ENCODE data around the gene SLC26A11. TPM values are rescaled to one million over a fixed set of nuclear protein-coding genes. Genes with fewer than 3 reads are reported as not detected.
"Not testable (repeated sequence)": the region's sequence is repeated elsewhere in the genome, so short reads cannot be mapped to it uniquely, and the experiment has no call there.

The SLC26A11 gene
- polyA plus RNA-seq, 3 donors = 22.0 to 33.8 (median 25.1) TPM

DNA sequence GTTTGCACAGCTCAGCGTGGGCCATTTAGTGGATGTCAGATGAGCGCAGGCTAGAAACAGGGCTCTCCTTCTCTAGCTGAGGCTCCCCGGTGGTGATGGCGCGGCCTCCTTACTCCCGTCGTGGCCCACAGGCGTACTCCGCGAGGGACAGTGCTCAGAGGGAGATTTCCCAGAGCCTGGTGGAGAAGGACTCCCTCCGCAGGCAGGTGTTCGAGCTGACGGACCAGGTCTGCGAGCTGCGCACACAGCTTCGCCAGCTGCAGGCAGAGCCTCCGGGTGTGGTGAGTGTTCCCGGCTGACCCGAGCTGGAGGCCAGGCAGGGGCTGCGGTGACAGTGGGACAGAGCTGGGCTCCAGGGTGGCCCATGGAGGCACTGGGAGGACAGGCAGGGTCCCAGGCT, 29.0 kb upstream of the SLC26A11 start:
- no peak for DNase-seq (ENCODE audit: extremely low read depth in 1 of 11, low read depth in 9 of 11, low spot score in 4 of 11)

DNA sequence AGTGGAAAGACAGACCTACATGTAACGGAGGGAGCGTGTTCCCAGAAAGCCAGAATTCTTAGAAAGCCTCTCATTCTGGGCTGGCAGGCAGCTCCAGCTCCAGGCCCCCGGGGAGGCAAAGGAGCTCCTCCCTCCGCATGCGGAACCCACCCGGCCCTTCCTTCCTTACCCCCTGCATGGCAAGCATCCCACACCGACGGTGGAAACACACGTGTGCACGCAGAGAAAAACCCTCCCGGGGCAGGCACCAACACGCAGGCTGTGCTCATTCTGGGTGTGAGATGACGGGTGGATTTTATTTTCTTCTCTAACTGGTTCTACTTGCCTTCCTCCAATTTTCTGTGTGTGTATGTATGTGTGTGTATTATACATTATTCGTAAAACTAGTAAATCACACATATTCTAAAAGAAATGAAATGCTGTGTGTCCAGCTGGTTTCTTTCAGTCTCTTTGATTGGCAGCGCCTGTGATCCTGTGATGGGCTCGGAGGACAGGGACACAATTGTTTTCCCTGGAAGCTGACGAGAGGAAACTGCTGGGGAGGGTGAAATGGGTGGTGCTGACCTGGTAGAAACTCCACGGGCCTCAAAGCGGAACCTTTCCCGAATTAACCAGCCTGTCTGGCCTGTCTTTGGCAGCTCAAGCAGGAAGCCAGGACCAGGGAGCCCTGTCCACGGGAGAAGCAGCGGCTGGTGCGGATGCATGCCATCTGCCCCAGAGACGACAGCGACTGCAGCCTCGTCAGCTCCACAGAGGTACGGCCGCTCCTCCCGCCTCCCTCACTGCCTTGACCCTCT, 28.2 kb upstream of the SLC26A11 start:
- DNase-seq (ENCODE audit: extremely low read depth in 1 of 11, low read depth in 9 of 11, low spot score in 4 of 11) = peak in 1 of 11 donors; percentile 26

DNA sequence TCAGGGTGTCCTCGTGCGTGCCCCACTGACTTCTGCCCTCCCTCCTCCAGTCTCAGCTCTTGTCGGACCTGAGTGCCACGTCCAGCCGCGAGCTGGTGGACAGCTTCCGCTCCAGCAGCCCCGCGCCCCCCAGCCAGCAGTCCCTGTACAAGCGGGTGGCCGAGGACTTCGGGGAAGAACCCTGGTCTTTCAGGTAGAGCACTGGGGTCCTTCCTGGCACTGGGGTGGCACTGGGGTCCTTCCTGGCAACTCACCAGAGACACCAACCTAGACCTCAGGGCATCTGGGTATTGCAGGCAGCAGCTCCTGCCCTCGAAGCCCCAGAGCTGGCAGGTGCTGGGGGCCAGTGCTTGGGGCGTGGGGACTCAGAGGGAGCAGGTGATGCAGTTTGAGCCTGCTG, 25.1 kb upstream of the SLC26A11 start:
- no peak for DNase-seq (ENCODE audit: extremely low read depth in 1 of 11, low read depth in 9 of 11, low spot score in 4 of 11)

DNA sequence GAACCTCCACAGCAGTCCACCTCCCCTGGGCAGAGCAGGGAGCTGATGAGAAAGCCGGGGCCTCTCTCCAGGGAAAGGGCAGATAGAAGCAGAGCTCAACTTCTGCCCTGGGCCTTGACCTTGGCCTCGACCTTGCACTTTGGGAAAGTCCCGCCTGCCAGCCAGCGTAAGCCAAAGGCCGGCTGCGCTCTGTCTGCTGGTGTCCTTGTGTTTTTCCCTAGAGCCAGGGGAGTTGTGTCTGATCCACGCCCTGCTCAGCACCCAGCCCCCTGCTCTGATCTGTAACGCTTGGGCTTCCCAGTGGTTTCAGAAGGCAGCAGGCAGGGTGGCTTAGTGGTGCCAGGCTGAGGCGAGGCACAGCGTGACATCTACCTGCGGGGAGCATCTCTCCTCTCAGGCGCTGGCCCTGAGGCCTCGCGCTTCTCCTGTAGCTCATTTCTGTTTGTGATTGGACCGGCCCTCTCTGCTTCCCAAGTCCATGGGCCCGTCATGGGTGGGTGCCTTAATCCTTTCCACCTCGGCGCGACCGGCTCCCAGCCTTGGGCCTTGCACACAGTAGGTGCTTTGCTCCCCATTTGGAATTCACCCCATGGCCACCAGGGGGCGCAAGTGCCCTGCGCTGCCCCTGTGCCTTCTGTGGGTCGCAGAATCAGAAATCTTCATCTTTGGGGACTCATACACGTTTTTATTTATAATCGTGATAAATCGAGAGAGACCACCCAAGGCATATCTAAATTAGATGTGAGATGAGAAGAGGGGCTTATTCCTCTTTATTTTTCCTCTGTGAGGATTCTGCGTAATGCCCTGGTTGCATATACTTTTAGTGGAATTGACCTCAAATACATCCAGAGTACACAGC, 24.3 kb upstream of the SLC26A11 start:
- no peak for DNase-seq (ENCODE audit: extremely low read depth in 1 of 11, low read depth in 9 of 11, low spot score in 4 of 11)

DNA sequence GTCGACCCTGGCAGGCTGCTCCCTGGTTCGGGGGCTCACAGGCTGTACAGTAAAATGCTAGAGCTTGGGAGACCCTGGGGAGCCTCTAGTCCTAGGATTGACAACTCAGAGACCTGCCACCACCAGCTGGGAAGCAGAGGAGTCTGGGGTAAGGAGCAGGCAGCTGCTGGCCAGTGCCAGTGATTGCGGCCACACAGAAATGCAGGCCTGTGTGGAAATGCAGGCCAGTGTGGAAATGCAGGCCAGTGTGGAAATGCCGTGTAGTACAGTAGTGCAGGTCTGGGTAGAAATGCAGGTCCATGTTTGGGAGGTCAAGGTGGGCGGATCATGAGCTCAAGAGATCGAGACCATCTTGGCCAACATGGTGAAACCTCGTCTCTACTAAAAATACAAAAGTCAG, 23.6 kb upstream of the SLC26A11 start:
- DNase-seq (ENCODE audit: extremely low read depth in 1 of 11, low read depth in 9 of 11, low spot score in 4 of 11) = no peak

DNA sequence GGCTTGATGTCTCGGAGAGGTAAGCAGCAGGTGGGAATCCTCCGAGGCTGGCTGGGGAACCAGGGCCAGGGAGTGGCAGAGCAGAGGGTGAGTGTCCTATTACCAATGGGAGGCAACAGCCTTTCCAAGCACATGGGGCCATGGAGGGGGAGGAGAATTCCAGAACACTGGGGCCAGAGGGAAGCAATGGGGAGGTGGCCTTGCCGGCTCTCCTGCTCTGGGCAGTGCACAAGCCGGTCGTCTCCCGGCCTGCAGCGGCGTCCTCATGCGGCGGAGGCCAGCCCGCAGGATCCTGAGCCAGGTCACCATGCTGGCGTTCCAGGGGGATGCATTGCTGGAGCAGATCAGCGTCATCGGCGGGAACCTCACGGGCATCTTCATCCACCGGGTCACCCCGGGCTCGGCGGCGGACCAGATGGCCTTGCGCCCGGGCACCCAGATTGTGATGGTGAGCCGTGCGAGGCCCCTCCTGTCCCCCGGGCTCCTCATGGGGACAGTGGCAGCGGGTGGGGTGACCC, 22.0 kb upstream of the SLC26A11 start:
- peak in 5 of 11 donors; percentile 44 to 72 (median 49) for DNase-seq (ENCODE audit: extremely low read depth in 1 of 11, low read depth in 9 of 11, low spot score in 4 of 11)

DNA sequence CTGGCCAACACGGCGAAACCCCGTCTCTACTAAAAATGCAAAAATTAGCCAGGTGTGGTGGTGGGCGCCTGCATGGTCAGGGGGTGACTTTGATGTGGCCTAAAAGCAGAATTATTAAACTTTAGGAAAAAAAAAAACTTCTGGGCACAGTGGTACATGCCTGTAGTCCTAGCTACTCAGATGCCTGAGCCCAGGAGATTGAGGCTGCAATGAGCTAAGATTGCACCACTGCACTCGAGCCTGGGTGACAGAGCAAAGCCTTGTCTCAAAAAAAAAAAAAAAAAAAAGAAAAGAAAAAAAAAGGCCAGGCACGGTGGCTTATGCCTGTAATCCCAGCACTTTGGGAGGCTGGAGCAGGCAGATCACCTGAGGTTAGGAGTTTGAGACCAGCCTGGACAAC, 20.9 kb upstream of the SLC26A11 start:
- not testable (repeated sequence) for DNase-seq (ENCODE audit: extremely low read depth in 1 of 11, low read depth in 9 of 11, low spot score in 4 of 11)

DNA sequence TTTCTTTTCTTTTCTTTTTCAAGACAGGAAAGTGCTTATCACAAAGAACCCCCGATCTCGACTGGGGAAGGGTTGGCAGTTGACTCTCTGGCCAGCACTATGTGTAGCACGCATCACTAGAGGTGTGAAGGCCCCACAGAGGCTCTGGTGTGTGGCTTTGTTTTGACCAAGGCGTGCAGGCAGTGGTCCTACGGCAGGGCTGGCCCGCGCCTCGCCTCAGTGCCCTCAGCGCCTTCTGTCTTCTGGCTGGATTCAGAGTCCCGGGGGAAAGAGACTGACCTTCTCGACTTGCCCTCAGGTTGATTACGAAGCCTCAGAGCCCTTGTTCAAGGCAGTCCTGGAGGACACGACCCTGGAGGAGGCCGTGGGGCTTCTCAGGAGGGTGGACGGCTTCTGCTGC, 18.8 kb upstream of the SLC26A11 start:
- DNase-seq (ENCODE audit: extremely low read depth in 1 of 11, low read depth in 9 of 11, low spot score in 4 of 11) = no peak

DNA sequence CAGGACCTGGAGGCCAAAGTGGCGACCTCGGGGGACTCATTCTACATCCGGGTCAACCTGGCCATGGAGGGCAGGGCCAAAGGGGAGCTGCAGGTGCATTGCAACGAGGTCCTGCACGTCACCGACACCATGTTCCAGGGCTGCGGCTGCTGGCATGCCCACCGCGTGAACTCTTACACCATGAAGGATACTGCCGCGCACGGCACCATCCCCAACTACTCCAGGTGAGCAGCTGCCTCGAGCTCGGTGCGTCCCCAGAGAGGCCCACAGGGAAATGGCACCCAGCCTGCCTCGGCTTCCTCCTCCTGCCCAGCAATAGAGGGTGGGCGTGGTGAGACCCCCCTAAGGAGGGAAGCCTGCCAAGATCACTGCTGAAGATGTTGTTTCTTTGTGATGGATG, 18.0 kb upstream of the SLC26A11 start:
- no peak for DNase-seq (ENCODE audit: extremely low read depth in 1 of 11, low read depth in 9 of 11, low spot score in 4 of 11)

DNA sequence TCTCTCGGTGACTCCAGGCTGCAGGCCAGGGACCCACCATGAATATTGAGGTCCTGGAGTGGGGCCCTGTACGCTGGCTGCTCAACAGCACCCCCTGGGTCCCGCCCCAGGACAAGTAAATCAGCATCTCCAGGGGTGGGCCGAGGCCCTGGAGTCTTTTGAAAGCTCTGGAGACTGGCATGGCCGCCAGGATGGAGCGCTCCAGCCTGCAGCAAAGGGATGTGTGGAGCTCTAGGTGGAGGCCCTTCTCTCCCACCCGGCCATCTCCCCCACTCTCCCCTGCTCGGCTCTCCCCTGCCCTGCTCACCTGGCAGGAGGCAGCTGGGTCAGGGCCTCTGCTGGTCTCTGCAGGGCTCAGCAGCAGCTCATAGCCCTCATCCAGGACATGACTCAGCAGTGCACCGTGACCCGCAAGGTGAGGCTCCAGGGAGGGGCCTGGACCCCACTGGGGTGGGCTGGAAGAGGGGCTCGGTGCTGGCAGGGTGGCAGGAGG, 16.7 kb upstream of the SLC26A11 start:
- DNase-seq (ENCODE audit: extremely low read depth in 1 of 11, low read depth in 9 of 11, low spot score in 4 of 11) = no peak

DNA sequence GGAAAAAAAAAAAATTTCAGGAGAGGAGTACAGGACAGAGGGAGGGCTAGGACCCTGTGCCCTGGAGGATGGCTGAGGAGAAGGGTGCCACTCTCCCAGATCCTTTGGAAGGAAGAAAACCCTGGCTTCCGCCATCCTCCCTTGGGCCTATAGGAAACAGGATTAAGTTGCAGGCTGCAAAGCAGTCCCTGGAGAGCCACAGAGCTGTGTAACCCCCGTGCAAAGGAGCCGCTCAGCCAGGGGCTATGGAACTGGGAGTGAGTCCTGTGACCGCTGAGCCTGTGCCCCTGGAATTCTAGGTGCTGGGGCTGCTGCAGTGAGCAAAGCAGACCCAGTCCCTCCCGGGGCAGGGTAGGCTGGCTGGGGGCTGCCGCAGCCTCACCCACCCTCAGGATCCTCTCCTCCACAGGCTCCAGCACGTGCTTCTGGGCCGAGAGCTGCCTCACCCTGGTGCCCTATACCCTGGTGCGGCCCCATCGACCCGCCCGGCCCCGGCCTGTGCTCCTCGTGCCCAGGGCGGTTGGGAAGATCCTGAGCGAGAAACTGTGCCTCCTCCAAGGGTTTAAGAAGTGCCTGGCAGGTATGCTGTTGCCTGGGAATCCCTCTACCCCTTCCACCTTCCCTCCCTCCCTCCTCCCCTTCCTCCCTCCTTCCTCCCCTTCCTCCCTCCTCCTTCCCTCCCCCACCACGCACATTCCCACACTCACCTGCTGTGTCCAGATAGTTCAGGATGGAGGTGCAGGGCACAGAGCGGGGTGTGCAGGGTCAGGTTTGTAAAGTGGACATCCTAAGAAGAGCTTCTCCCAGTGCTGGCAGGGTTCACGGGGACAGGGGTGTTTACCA, 15.4 kb upstream of the SLC26A11 start:
- no peak for DNase-seq (ENCODE audit: extremely low read depth in 1 of 11, low read depth in 9 of 11, low spot score in 4 of 11)

DNA sequence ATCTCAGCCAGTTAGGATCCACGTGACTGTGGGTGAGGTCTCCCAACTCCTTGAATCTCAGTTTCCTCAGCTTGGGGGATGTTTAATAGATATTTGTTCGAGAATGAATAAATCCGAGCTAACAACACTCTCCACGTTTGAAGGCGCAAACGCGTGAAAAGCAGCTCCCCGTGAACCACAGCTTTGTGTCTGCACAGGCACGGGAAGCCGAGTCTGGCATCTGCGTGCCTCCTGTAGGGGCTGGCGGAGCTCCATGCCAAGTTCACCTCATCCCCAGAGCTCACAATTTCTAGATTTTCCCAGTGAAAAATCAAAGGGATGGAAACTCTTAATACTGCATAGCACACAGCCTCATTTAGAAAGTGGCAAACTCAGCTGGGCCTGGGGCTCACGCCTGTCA, 14.4 kb upstream of the SLC26A11 start:
- no peak for DNase-seq (ENCODE audit: extremely low read depth in 1 of 11, low read depth in 9 of 11, low spot score in 4 of 11)

DNA sequence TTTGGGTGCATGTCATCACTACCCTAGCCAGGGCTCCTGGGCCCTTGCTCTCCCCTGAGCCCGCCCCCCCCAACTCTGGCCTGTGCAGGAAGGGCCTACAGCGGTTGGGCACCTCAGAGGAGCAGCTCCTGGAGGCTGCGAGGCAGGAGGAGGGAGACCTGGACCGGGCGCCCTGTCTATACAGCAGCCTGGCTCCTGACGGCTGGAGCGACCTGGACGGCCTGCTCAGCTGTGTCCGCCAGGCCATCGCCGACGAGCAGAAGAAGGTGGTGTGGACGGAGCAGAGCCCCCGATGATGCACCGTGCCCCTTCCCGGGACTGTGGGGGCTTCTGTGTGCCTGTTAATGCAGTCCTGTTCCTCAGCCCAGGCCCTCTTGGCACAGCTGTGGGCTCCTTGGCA, 12.2 kb upstream of the SLC26A11 start:
- no peak for DNase-seq (ENCODE audit: extremely low read depth in 1 of 11, low read depth in 9 of 11, low spot score in 4 of 11)

DNA sequence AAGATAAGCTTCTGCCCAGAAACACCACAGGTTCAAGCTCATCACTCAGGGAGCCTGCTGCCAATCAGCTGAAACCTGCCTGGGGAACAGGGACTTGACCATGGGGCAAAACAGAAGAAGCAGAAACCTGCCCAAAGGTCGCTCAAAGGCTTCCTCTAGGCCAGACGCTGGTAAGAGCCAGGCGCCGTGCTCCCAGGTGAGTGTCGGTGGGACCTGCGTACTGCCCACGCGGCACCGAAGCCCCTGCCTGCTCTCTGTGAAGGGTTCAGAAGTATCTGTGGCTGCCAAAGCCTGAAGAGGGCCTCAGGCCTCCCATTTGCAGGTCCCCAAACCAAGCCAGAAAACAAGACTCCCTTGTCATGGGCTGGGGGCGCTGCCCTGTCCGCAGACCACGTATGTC, 10.5 kb upstream of the SLC26A11 start:
- no peak for DNase-seq (ENCODE audit: extremely low read depth in 1 of 11, low read depth in 9 of 11, low spot score in 4 of 11)

DNA sequence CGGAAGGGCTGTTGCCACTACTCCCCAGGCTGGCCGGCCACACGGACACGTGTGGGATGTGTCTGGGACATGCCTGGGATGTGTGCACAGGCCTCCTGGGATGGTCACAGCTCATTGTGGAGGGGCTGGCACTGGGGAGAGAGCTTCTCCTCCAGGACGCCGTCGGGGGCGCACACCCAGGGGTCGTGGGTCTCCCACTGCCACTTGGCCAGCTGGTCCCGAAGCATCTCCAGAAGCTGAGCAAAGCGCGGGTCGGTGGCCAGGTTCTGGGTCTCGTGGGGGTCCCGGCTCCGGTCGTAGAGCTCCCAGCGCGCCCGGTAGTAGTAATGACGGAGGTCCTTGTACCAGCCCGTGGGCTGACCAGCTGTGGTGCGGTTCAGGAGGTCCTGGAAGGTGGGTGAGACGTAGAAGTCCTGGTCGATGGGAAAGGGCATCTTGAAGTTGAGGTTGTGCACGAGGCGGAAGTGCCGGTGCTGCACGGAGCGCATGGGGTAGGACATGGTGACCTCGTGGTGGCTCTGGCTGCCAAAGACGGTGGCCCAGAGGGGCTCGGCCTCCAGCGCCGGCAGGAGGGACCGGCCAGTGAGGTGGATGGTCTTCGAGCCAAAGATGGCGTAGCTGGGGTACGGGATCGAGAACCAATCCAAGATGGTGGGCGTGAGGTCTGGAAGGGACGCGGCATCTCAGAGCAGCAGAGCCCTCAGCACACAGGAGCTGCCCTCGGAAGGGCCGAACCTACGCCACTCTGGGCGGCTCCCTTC, 9.7 kb upstream of the SLC26A11 start:
- no peak for DNase-seq (ENCODE audit: extremely low read depth in 1 of 11, low read depth in 9 of 11, low spot score in 4 of 11)

DNA sequence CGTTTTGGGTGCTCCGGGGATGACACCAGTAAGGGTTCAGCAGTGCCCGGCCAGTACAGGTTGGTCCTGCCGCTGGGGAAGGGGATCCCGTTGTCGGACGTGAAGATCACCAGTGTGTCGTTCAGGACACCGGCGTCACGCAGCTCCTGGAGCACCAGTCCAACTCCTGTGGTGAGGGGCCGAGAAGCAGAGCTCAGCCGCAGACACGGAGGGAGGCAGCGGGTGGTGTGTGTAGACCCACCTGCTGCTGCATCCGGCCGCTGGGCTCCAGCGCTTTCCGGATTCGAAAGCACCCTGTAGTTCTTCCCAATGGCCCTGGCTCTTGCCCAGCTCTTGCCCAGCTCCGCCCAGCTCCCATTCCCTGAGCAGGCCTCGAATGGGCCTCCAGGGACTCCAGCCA, 8.1 kb upstream of the SLC26A11 start:
- no peak for DNase-seq (ENCODE audit: extremely low read depth in 1 of 11, low read depth in 9 of 11, low spot score in 4 of 11)

DNA sequence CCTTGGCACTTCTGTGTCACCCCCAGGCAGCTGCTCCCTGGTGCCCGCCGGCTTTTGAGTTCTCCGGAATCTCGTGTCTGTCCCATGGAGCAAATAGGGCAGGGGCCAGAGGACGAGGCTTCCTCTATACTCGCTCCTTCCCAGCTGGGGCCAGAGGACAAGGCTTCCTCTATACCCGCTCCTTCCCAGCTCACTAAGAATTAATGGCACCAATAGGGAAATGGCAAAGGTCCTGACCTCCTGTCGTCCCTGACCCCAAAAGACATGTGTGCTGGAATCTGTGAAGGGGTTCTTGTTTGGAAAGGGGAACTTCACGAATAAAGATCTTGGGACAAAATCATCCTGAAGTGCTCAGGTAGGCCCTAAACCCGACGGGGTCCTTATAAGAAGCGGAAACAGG, 7.7 kb upstream of the SLC26A11 start:
- DNase-seq (ENCODE audit: extremely low read depth in 1 of 11, low read depth in 9 of 11, low spot score in 4 of 11) = no peak

DNA sequence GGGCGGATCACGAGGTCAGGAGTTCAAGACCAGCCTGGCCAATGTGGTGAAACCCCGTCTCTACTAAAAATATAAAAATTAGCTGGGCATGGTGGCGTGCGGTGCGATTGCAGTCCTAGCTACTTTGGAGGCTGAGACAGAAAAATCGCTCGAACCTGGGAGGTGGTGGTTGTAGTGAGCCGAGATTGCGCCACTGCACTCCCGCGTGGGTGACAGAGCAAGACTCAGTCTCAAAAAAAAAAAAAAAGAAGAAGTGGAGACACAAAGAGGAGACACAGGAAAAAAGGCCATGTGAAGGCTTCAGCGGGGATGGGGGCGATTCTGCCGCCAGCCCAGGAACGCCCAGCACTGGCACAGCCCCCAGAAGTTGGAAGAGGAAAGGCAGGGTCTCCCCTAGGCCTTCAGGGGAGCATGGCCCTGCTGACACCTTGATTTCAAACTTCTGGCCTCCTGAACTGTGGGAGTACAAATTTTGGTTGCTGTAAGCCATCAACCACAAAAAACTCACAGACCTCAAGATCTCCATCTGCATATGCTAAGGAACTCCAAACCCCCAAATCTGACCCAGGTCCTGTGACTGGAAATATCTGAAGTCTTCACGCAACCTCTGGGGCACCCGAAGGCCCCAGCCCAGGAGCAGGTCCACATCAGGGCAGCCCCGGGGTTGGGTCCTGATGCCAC, 7.1 kb upstream of the SLC26A11 start:
- DNase-seq (ENCODE audit: extremely low read depth in 1 of 11, low read depth in 9 of 11, low spot score in 4 of 11) = no peak
